ENCODE data around the gene KRTAP15-1. TPM values are rescaled to one million over a fixed set of nuclear protein-coding genes. Genes with fewer than 3 reads are reported as not detected.

The KRTAP15-1 gene
- total and polyA plus RNA-seq, 4 donors = not detected

DNA sequence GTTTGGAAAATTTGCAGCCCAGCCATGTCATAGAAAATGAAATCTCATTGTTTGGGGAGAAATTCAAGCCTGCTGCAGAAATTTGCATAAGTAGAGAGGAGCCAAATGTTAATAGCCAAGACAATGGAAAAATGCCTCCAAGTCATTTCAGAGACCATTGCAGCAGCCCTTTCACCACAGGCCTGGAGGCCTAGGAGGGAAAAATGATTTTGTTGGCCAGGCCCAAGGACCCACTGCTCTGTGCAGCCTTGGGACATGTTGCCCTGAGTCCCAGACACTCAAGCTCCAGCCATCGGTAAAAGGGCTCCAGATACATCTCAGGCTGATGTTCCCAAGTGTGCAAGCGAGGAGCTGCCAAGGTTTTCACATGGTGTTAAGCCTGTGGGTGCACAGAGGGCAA, 46.1 kb downstream of the KRTAP15-1 start:
- H3K4me3 ChIP-seq = no peak overlapping the region
- H3K9ac ChIP-seq (ENCODE audit: insufficient read depth in 1 of 2, low read length in 2 of 2) = no peak overlapping the region
- DNase-seq (no peak), ATAC-seq (ENCODE audit: insufficient read depth, low FRiP score) (no peak)
- no peak overlapping the region for H3K27ac ChIP-seq (ENCODE audit: low read depth in 1 of 2, low read length in 1 of 2)
- H3K36me3 ChIP-seq (ENCODE audit: control insufficient read depth in 4 of 4, insufficient read depth in 4 of 4, low read length in 4 of 4) = no peaks in the 10 kb centered on the region
- no peaks in the 10 kb centered on the region for H3K4me1 ChIP-seq (ENCODE audit: control insufficient read depth in 5 of 5, insufficient read depth in 5 of 5, low read length in 5 of 5)
- WGBS, 2 donors = 59 to 62% methylated on average over 2 of the region's 2 CpGs
- no peak for TF ChIP-seq CTCF (IDR thresholded peaks at IDR 0.05; ENCODE audit: control extremely low read depth, extremely low read depth)
- H3K9me3 ChIP-seq (ENCODE audit: control insufficient read depth in 4 of 4, insufficient read depth in 3 of 4, low read length in 3 of 4) = peaks cover 0 to 11% (median 0%) of the 10 kb centered on the region in 4 donors
- no peaks in the 10 kb centered on the region for H3K27me3 ChIP-seq (ENCODE audit: control insufficient read depth in 3 of 3, insufficient read depth in 3 of 3, low read length in 2 of 3)

GRCh38 chr21:30487336-30487735, 47.3 kb downstream of the KRTAP15-1 start, which contains the start of gene KRTAP19-2:
Gene KRTAP19-2 (minus strand): TSS chr21:30487436. CDS start chr21:30487348, 88 bp downstream.
- Histone ChIP-seq H3K27ac (ENCODE audit: low read depth in 1 of 2, low read length in 1 of 2) (no peak within 1 kb of the TSS), H3K9me3 (ENCODE audit: control insufficient read depth in 4 of 4, insufficient read depth in 3 of 4, low read length in 3 of 4) (peaks cover 0 to 11% (median 0%) of the 10 kb centered on the region in 4 donors), H3K9ac (ENCODE audit: insufficient read depth in 1 of 2, low read length in 2 of 2) (no peak within 1 kb of the TSS), H3K4me3 (no peak within 1 kb of the TSS), H3K36me3 (ENCODE audit: control insufficient read depth in 4 of 4, insufficient read depth in 4 of 4, low read length in 4 of 4) (no peaks in the 10 kb centered on the region), H3K27me3 (ENCODE audit: control insufficient read depth in 3 of 3, insufficient read depth in 3 of 3, low read length in 2 of 3) (no peaks in the 10 kb centered on the region), H3K4me1 (ENCODE audit: control insufficient read depth in 5 of 5, insufficient read depth in 5 of 5, low read length in 5 of 5) (no peaks in the 10 kb centered on the region)
- WGBS, 2 donors = 88 to 92% methylated on average over 2 of the region's 2 CpGs
- no peak for TF ChIP-seq CTCF (IDR thresholded peaks at IDR 0.05; ENCODE audit: control extremely low read depth, extremely low read depth)
- DNase-seq (no peak), ATAC-seq (ENCODE audit: insufficient read depth, low FRiP score) (no peak)

Other genes starting within 250 kb of the KRTAP15-1 start
- 1 to 10 TPM; 2.3 to 3.1 TPM for gene CLDN8, start 224.2 kb upstream of the KRTAP15-1 start, total RNA-seq
- gene CLDN8, start 224.2 kb upstream of the KRTAP15-1 start, polyA plus RNA-seq = 1 to 10 TPM; 1.1 to 1.3 TPM
- not detected for gene KRTAP24-1, start 157.3 kb upstream of the KRTAP15-1 start, total RNA-seq
- gene KRTAP24-1, start 157.3 kb upstream of the KRTAP15-1 start, polyA plus RNA-seq = not detected
- not detected for gene KRTAP25-1, start 150.8 kb upstream of the KRTAP15-1 start, total RNA-seq
- not detected for gene KRTAP25-1, start 150.8 kb upstream of the KRTAP15-1 start, polyA plus RNA-seq
- gene KRTAP26-1, start 120.0 kb upstream of the KRTAP15-1 start, total RNA-seq = not detected
- gene KRTAP26-1, start 120.0 kb upstream of the KRTAP15-1 start, polyA plus RNA-seq = not detected
- gene KRTAP27-1, start 102.6 kb upstream of the KRTAP15-1 start, total RNA-seq = not detected
- gene KRTAP27-1, start 102.6 kb upstream of the KRTAP15-1 start, polyA plus RNA-seq = not detected
- not detected for gene KRTAP23-1, start 91.7 kb upstream of the KRTAP15-1 start, total RNA-seq
- not detected for gene KRTAP23-1, start 91.7 kb upstream of the KRTAP15-1 start, polyA plus RNA-seq
- not detected for gene KRTAP13-2, start 68.0 kb upstream of the KRTAP15-1 start, total RNA-seq
- not detected for gene KRTAP13-2, start 68.0 kb upstream of the KRTAP15-1 start, polyA plus RNA-seq
- gene KRTAP13-1, start 44.2 kb upstream of the KRTAP15-1 start, total RNA-seq = not detected
- gene KRTAP13-1, start 44.2 kb upstream of the KRTAP15-1 start, polyA plus RNA-seq = not detected
- gene KRTAP13-3, start 14.3 kb upstream of the KRTAP15-1 start, total RNA-seq = not detected
- gene KRTAP13-3, start 14.3 kb upstream of the KRTAP15-1 start, polyA plus RNA-seq = not detected
- not detected for gene KRTAP13-4, start 10.1 kb upstream of the KRTAP15-1 start, total RNA-seq
- not detected for gene KRTAP13-4, start 10.1 kb upstream of the KRTAP15-1 start, polyA plus RNA-seq
- gene KRTAP19-1, start 40.1 kb downstream of the KRTAP15-1 start, total RNA-seq = not detected
- gene KRTAP19-1, start 40.1 kb downstream of the KRTAP15-1 start, polyA plus RNA-seq = not detected
- gene KRTAP19-2, start 47.2 kb downstream of the KRTAP15-1 start, total RNA-seq = not detected
- gene KRTAP19-2, start 47.2 kb downstream of the KRTAP15-1 start, polyA plus RNA-seq = not detected
- not detected for gene KRTAP19-3, start 51.7 kb downstream of the KRTAP15-1 start, total RNA-seq
- gene KRTAP19-3, start 51.7 kb downstream of the KRTAP15-1 start, polyA plus RNA-seq = not detected
- not detected for gene KRTAP19-4, start 56.9 kb downstream of the KRTAP15-1 start, total RNA-seq
- not detected for gene KRTAP19-4, start 56.9 kb downstream of the KRTAP15-1 start, polyA plus RNA-seq
- gene KRTAP19-5, start 61.9 kb downstream of the KRTAP15-1 start, total RNA-seq = not detected
- not detected for gene KRTAP19-5, start 61.9 kb downstream of the KRTAP15-1 start, polyA plus RNA-seq
- not detected for gene KRTAP19-6, start 101.6 kb downstream of the KRTAP15-1 start, total RNA-seq
- not detected for gene KRTAP19-6, start 101.6 kb downstream of the KRTAP15-1 start, polyA plus RNA-seq
- not detected for gene KRTAP19-7, start 121.0 kb downstream of the KRTAP15-1 start, total RNA-seq
- gene KRTAP19-7, start 121.0 kb downstream of the KRTAP15-1 start, polyA plus RNA-seq = not detected
- gene KRTAP22-2, start 150.1 kb downstream of the KRTAP15-1 start, total RNA-seq = not detected
- not detected for gene KRTAP22-2, start 150.1 kb downstream of the KRTAP15-1 start, polyA plus RNA-seq
- gene KRTAP6-3, start 152.2 kb downstream of the KRTAP15-1 start, total RNA-seq = not detected
- not detected for gene KRTAP6-3, start 152.2 kb downstream of the KRTAP15-1 start, polyA plus RNA-seq
- not detected for gene KRTAP6-2, start 158.6 kb downstream of the KRTAP15-1 start, total RNA-seq
- not detected for gene KRTAP6-2, start 158.6 kb downstream of the KRTAP15-1 start, polyA plus RNA-seq
- gene KRTAP22-1, start 160.8 kb downstream of the KRTAP15-1 start, total RNA-seq = not detected
- gene KRTAP22-1, start 160.8 kb downstream of the KRTAP15-1 start, polyA plus RNA-seq = not detected
- not detected for gene KRTAP6-1, start 173.7 kb downstream of the KRTAP15-1 start, total RNA-seq
- gene KRTAP6-1, start 173.7 kb downstream of the KRTAP15-1 start, polyA plus RNA-seq = not detected
- not detected for gene KRTAP20-1, start 176.2 kb downstream of the KRTAP15-1 start, total RNA-seq
- gene KRTAP20-1, start 176.2 kb downstream of the KRTAP15-1 start, polyA plus RNA-seq = not detected
- gene KRTAP20-4, start 180.4 kb downstream of the KRTAP15-1 start, total RNA-seq = not detected
- gene KRTAP20-4, start 180.4 kb downstream of the KRTAP15-1 start, polyA plus RNA-seq = not detected
- gene KRTAP20-2, start 194.9 kb downstream of the KRTAP15-1 start, total RNA-seq = not detected
- gene KRTAP20-2, start 194.9 kb downstream of the KRTAP15-1 start, polyA plus RNA-seq = not detected
- not detected for gene KRTAP20-3, start 202.6 kb downstream of the KRTAP15-1 start, total RNA-seq
- gene KRTAP20-3, start 202.6 kb downstream of the KRTAP15-1 start, polyA plus RNA-seq = not detected